Activated naive CD8-positive, alpha-beta T cell treated with anti-CD3 and anti-CD28 coated beads, Interleukin-2, amount 50 U/mL, for 16 hours (primary cell): ENCODE results near the gene ARHGAP6.
A peak's percentile ranks its signal among the peaks of the same experiment; 100 is the strongest.

Experiments
- DNase-seq: peaks from one replicate; pipeline ENCODE4 v3.0.0-alpha.2; 2020; ENCODE audit warnings: low read depth, low spot score

ARHGAP6 gene

GRCh38 chrX:11575332-11575731, 90.4 kb downstream of the ARHGAP6 start:
- DNase-seq: no peak

- DNase-seq: no peak
These were observed 98.0 kb downstream of the ARHGAP6 start for GRCh38 chrX:11567528-11568220.

GRCh38 chrX:11566789-11567188, 98.9 kb downstream of the ARHGAP6 start:
- DNase-seq: no peak

GRCh38 chrX:11566173-11566572, 99.5 kb downstream of the ARHGAP6 start:
- no peak for DNase-seq

- DNase-seq: no peak
These were observed 101.2 kb downstream of the ARHGAP6 start for GRCh38 chrX:11564546-11564945.

GRCh38 chrX:11562570-11562969, 103.2 kb downstream of the ARHGAP6 start:
- no peak for DNase-seq

GRCh38 chrX:11558972-11559371, 106.7 kb downstream of the ARHGAP6 start:
- peak; percentile 1 for DNase-seq

- DNase-seq: no peak
These were observed 108.6 kb downstream of the ARHGAP6 start for GRCh38 chrX:11557120-11557519.

GRCh38 chrX:11555759-11556158, 110.0 kb downstream of the ARHGAP6 start:
- no peak for DNase-seq

- no peak for DNase-seq
These were observed 112.1 kb downstream of the ARHGAP6 start for GRCh38 chrX:11553594-11553993.

- DNase-seq: no peak
These were observed 114.6 kb downstream of the ARHGAP6 start for GRCh38 chrX:11551151-11551550.

GRCh38 chrX:11546917-11547316, 118.8 kb downstream of the ARHGAP6 start:
- no peak for DNase-seq

GRCh38 chrX:11543249-11543648, 122.5 kb downstream of the ARHGAP6 start:
- no peak for DNase-seq

- DNase-seq: no peak
These were observed 124.2 kb downstream of the ARHGAP6 start for GRCh38 chrX:11541510-11541909.

GRCh38 chrX:11540532-11541377, 125.0 kb downstream of the ARHGAP6 start:
- no peak for DNase-seq

- DNase-seq: no peak
These were observed 128.6 kb downstream of the ARHGAP6 start for GRCh38 chrX:11537141-11537540.

GRCh38 chrX:11535156-11535919, 130.4 kb downstream of the ARHGAP6 start:
- DNase-seq: no peak

- no peak for DNase-seq
These were observed 132.5 kb downstream of the ARHGAP6 start for GRCh38 chrX:11533199-11533651.

GRCh38 chrX:11532291-11533078, 133.2 kb downstream of the ARHGAP6 start:
- DNase-seq: no peak

GRCh38 chrX:11531226-11531625, 134.5 kb downstream of the ARHGAP6 start:
- DNase-seq: no peak

- no peak for DNase-seq
These were observed 135.1 kb downstream of the ARHGAP6 start for GRCh38 chrX:11530621-11531020.
